ENCODE measurements around the gene FNDC11. TPM values are rescaled to one million over a fixed set of nuclear protein-coding genes. Genes with fewer than 3 reads are reported as not detected.

The FNDC11 gene
- polyA plus RNA-seq, 4 donors = 0.22 to 0.25 TPM; not detected in 2

Other genes with a start within 250 kb of the FNDC11 start
- under 1 TPM in 2 of 4 donors, not detected in 2; 0.01 to 0.87 TPM for gene CHRNA4, start 192.8 kb upstream of the FNDC11 start, polyA plus RNA-seq
- gene KCNQ2, start 81.5 kb upstream of the FNDC11 start, polyA plus RNA-seq = 1 to 10 TPM in 1 of 4 donors, under 1 TPM in 2, not detected in 1; 0.27 to 1.4 (median 0.65) TPM
- 10 to 100 TPM in 2 of 4 donors, 1 to 10 TPM in 2; 3.1 to 18.6 (median 9.7) TPM for gene EEF1A2, start 55.1 kb upstream of the FNDC11 start, polyA plus RNA-seq
- 100 to 1,000 TPM; 273 to 356 (median 295) TPM for gene PPDPF, start 33.4 kb upstream of the FNDC11 start, polyA plus RNA-seq
- 10 to 100 TPM in 3 of 4 donors, under 1 TPM in 1; 0.56 to 87.0 (median 47.5) TPM for gene PTK6, start 16.8 kb upstream of the FNDC11 start, polyA plus RNA-seq
- under 1 TPM in 1 of 4 donors, not detected in 3; 0.18 TPM for gene SRMS, start 6.4 kb upstream of the FNDC11 start, polyA plus RNA-seq
- 10 to 100 TPM in 2 of 4 donors, 1 to 10 TPM in 2; 3.8 to 14.2 (median 9.4) TPM for gene HELZ2, start 20.1 kb downstream of the FNDC11 start, polyA plus RNA-seq
- gene GMEB2, start 72.9 kb downstream of the FNDC11 start, polyA plus RNA-seq = 10 to 100 TPM in 1 of 4 donors, 1 to 10 TPM in 3; 8.4 to 10.4 (median 9.6) TPM
- 10 to 100 TPM in 1 of 4 donors, 1 to 10 TPM in 3; 1.1 to 21.4 (median 5.2) TPM for gene STMN3, start 99.3 kb downstream of the FNDC11 start, polyA plus RNA-seq
- 10 to 100 TPM in 2 of 4 donors, 1 to 10 TPM in 2; 3.5 to 15.0 (median 10.5) TPM for gene RTEL1, start 104.2 kb downstream of the FNDC11 start, polyA plus RNA-seq
- 10 to 100 TPM in 1 of 4 donors, 1 to 10 TPM in 3; 1.9 to 15.9 (median 5.8) TPM for gene TNFRSF6B, start 142.5 kb downstream of the FNDC11 start, polyA plus RNA-seq
- 10 to 100 TPM; 21.5 to 78.6 (median 60.8) TPM for gene ARFRP1, start 153.8 kb downstream of the FNDC11 start, polyA plus RNA-seq
- 10 to 100 TPM; 20.5 to 39.8 (median 30.6) TPM for gene ZGPAT, start 153.9 kb downstream of the FNDC11 start, polyA plus RNA-seq
- gene LIME1, start 182.5 kb downstream of the FNDC11 start, polyA plus RNA-seq = 10 to 100 TPM in 3 of 4 donors, 1 to 10 TPM in 1; 6.1 to 48.4 (median 22.6) TPM
- gene SLC2A4RG, start 185.6 kb downstream of the FNDC11 start, polyA plus RNA-seq = 10 to 100 TPM; 11.6 to 69.9 (median 17.6) TPM